GM12864 (cell line): ENCODE results near the gene ANKRD37.

Experiments
- DNase-seq: peaks from one replicate; pipeline ENCODE4 v3.0.0-alpha.2; 2011; ENCODE audit warnings: low read depth
- H3K4me3 ChIP-seq: 2 replicates; pipeline ENCODE4 v1.5.1; 2011; ENCODE audit warnings: mild to moderate bottlenecking, low read depth, low read length, control low read depth
- TF ChIP-seq, protein P1 (sequence below): IDR thresholded peaks from 2 replicates; pipeline ENCODE4 v1.5.1; 2011; ENCODE audit warnings: low read depth, mild to moderate bottlenecking, moderate library complexity, low read length, control low read depth, inconsistent platforms; ENCODE audit errors: missing control alignments

The ANKRD37 gene

DNA sequence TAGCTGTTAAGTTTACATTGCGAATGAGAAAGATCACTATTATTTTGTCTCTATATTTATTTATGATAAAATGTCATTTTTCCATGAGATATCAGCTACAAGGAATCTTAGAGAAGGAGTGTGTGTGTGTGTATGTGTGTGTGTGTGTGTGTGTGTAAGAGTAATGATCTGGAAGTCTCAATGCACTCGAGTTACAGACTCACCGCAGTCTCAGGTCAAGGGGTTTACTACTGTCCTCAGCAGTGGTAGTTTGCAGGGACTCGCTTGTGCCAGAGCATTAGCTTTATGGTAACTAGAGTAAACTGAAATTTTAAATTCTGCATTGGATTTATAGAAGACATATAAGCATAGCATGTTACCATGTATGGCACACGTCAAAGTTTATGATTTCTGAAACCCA is 31.8 kb upstream of the ANKRD37 start:
- no peak for DNase-seq
- TF ChIP-seq, protein P1, sequence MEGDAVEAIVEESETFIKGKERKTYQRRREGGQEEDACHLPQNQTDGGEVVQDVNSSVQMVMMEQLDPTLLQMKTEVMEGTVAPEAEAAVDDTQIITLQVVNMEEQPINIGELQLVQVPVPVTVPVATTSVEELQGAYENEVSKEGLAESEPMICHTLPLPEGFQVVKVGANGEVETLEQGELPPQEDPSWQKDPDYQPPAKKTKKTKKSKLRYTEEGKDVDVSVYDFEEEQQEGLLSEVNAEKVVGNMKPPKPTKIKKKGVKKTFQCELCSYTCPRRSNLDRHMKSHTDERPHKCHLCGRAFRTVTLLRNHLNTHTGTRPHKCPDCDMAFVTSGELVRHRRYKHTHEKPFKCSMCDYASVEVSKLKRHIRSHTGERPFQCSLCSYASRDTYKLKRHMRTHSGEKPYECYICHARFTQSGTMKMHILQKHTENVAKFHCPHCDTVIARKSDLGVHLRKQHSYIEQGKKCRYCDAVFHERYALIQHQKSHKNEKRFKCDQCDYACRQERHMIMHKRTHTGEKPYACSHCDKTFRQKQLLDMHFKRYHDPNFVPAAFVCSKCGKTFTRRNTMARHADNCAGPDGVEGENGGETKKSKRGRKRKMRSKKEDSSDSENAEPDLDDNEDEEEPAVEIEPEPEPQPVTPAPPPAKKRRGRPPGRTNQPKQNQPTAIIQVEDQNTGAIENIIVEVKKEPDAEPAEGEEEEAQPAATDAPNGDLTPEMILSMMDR, result no peak

DNA sequence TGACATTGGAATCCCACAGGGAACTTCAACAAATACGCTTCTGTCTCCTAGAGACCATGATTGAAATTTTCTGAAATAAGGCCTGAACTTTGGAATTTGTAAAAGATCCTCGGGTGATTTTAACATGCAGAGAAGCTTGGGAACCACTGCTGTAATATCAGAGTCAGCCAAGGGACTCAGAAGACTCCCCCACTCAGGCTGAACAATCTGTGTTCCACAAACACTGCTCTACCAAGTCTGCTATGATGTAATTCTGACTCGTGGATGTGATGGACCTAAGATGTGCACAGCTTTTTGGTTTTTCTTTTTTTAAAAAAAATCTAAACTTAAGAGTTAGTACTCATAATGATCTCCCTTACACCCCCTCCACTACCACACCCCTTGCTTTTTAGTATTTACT is 26.9 kb upstream of the ANKRD37 start:
- no peak for DNase-seq
- TF ChIP-seq, protein P1, result no peak
- H3K4me3 ChIP-seq, result no peak overlapping the region

More for the DNA sequence above, 31.8 kb upstream of the ANKRD37 start:
- H3K4me3 ChIP-seq, result no peak overlapping the region

GRCh38 chr4:185370268-185370949 is 26.2 kb upstream of the ANKRD37 start:
- no peak for DNase-seq
- no peak overlapping the region for H3K4me3 ChIP-seq
- TF ChIP-seq, protein P1, result no peak

GRCh38 chr4:185371702-185372101 is 24.9 kb upstream of the ANKRD37 start:
- TF ChIP-seq, protein P1, result no peak
- no peak for DNase-seq
- H3K4me3 ChIP-seq, result no peak overlapping the region

- TF ChIP-seq, protein P1, result no peak
- DNase-seq, result no peak
- H3K4me3 ChIP-seq, result no peak overlapping the region
Observed at GRCh38 chr4:185374027-185374426, 22.6 kb upstream of the ANKRD37 start.

- no peak overlapping the region for H3K4me3 ChIP-seq
- TF ChIP-seq, protein P1, result no peak
- DNase-seq, result no peak
Observed at GRCh38 chr4:185374573-185374972, 22.1 kb upstream of the ANKRD37 start.

- TF ChIP-seq, protein P1, result no peak
- no peak overlapping the region for H3K4me3 ChIP-seq
- no peak for DNase-seq
Observed at GRCh38 chr4:185378264-185378663, 18.4 kb upstream of the ANKRD37 start.
